ENCODE results near the gene HLA-DPA1.
"Not testable (repeated sequence)": the region's sequence is repeated elsewhere in the genome, so short reads cannot be mapped to it uniquely, and the experiment has no call there.

The HLA-DPA1 gene

DNA sequence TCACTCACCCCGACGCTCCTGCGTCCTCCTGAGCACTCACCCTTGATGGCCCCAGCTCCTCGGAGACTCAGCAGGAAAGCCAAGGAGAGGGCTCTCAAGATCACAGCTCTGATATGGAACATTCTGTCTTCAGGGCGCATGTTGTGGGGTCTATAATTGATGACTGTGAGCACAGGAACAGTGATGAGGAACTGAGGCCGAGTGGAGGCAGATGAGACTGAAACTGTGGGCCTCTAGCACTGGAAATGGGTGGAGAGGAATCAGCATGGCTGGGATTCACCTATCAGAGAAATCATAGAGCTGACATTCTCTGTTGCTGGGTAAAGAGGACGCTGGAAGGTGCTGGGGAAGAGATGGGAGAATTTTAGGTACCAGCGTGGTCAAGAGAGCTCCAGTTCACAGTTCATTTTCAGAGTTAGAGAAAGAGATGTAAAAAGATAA lies at the start of gene HLA-DPA1:
Gene HLA-DPA1 (minus strand): TSS at position 219 of the 441 bp plus-strand sequence.
- peak; percentile 22 for DNase-seq

DNA sequence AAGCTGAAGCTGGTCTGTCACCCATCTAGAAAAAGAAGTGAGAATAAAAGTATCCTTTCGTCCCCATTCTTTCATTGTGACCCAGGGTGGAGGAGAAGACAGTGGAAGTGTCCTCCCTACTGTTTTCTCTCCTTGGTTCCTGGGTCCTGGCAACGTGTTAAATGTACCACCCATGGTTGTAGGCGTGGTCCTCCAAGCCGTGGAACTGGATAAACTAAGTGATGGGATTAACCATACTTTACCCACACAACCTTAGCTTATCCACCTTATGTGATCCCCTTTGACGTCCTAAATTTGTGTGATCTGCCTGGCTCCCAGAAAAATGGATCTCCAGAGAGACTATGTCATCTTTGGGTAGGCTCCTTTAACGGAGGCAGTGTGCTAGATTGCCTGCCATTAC lies 49.7 kb upstream of the HLA-DPA1 start:
- DNase-seq: no peak

GRCh38 chr6:33120001-33120400 lies 46.6 kb upstream of the HLA-DPA1 start:
- no peak for DNase-seq

DNA sequence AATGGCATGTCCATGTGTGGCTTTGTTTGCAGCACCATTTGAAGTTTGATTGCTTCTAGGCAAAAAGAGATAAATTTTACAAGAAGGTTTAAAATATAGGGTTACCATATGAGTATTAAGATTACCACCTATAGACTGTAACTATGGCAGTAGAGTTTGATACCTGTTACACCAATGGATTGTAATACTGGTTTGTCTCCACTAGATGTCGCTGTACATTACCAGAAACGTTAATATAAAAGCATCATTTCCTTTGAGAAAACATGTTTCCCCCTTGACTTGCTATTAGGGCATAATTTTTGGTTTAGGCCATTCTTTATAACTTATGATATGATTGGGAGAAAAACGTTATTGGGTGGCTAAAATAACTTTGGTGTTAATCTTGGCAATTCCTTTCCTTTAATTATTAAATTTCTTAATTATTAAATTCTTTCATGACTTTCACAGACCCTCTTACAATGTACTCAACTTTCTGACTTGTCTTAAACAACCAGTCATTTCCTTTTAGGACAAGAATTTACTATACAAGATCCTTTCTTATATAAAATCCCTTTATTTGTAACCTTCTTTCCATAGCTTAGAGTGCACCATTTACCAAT lies 45.2 kb upstream of the HLA-DPA1 start:
- no peak for DNase-seq

GRCh38 chr6:33117811-33118277 lies 44.4 kb upstream of the HLA-DPA1 start:
- no peak for DNase-seq

- no peak for DNase-seq
Measured at GRCh38 chr6:33116841-33117711, 43.6 kb upstream of the HLA-DPA1 start.

DNA sequence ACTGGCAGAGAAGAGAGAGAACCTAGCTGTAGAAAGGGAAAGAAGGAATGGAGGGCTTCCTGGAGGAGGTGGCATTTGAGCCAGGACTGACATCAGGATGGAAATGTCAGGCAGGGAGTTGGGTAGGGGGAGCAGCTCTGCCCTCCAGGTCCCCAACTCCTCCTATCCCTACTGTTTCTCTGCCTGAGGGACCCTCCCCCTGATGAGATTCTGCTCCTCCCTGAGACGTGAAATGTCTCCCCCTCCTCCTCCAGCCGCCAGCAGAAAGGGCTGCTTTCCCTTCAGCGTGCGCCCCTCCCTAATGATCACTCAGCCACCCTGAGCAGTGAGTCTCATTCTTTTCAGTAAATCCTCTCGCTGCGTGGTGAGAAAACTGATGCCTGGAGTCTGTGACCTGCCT lies 43.0 kb upstream of the HLA-DPA1 start:
- no peak for DNase-seq

DNA sequence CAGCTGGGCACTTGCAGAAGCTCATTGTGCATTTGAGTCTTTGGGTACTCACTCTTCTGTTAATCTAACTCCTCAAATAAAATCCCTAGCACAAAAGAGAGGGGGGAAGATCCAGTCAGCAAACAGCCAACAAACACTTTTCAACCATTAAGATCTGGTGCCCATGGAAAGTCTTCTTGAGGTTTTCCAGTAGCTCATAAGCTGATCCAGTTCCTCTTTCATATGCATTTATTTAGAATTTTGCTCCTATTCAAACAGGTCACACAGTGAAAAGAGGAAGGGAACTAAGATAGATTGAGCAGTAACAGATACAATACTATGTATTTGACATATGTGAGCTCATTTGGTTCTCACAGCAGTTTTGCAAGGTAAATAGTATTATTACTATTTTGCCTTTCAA lies 41.0 kb upstream of the HLA-DPA1 start:
- no peak for DNase-seq

GRCh38 chr6:33113755-33114154 lies 40.3 kb upstream of the HLA-DPA1 start:
- no peak for DNase-seq

DNA sequence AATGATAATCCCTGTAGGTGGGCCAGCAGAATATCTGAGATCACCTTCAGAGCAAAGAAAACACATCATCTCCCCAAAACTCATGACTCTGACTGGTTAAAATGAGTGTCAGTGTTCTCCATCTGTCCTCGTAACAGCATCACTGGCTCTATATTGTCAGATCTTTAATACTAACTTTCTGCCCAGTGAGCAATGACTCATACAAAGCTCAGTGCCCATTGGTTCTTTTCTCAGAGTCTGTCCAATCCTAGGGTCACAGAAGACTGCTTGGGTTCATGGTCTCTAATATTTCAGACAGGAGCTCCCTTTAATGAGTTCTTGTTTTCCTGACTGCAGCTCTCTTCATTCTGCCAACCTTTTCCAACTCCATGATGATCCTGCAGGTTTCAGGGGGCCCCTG lies 38.7 kb upstream of the HLA-DPA1 start:
- DNase-seq: no peak

GRCh38 chr6:33108307-33108706 lies 34.9 kb upstream of the HLA-DPA1 start:
- DNase-seq: no peak

GRCh38 chr6:33107641-33108040 lies 34.2 kb upstream of the HLA-DPA1 start:
- DNase-seq: no peak

GRCh38 chr6:33105916-33106871 lies 32.7 kb upstream of the HLA-DPA1 start:
- DNase-seq: no peak

DNA sequence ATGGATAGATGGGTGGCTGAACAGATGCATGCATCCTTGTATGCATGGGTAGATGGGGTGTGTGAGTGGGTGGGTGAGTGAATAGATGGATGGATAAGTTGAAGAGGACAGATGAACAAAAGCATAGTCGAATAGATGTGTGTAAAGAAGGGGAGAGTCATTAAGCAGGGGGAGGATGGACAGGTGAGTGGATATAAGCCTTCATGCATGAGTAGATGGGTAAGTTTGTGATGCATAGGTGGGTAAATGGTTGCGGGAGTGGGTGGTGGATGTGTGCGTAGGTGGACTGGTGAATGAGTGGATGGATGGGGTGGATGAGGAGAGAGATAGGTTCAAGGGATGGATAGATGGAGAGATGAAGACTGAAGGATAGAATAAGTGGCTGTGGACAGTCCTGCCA lies 31.9 kb upstream of the HLA-DPA1 start:
- DNase-seq: no peak

GRCh38 chr6:33104887-33105286 lies 31.4 kb upstream of the HLA-DPA1 start:
- no peak for DNase-seq

GRCh38 chr6:33103776-33104175 lies 30.3 kb upstream of the HLA-DPA1 start:
- DNase-seq: no peak

GRCh38 chr6:33101121-33101737 lies 27.8 kb upstream of the HLA-DPA1 start:
- not testable (repeated sequence) for DNase-seq

GRCh38 chr6:33095681-33096080 lies 22.2 kb upstream of the HLA-DPA1 start:
- DNase-seq: no peak

DNA sequence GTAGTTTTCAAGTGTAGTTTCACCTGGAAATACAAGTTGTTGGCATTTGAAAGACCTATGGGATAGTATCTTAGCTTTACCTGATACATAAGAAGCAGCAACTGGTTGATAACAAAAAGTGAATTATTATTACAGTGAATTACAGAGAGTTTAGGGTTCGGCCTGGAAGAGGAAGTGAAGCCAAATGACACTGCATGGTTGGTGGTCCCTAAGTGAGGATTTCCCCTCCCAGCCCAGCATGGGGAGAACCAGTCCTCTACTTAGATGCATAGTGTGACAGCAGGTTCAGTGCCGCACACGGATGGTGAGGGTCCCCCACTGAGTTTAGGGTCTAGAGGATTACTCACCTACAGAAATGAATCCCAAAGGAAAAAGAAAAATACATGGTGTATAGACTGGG lies 20.4 kb upstream of the HLA-DPA1 start:
- no peak for DNase-seq

DNA sequence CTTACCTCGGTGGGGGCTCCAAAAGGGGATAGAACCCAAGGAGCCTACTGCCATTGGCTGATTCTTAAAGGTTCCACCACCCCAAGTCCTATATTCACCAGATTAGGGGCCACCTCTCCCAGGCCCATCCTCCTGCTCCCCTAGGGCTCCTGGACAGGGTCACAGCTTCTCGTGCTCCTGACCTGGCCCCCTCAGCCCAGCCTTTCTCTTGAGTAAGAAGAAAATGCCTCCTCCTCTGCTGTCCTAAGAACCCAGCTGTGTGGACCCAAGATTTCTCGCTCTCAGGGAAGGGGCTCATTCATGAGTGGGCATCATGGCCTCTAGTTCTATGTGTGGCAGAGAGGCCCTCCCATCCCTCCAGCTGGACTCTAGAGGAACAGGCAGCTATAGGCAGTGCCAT lies 18.9 kb upstream of the HLA-DPA1 start:
- DNase-seq: no peak

GRCh38 chr6:33091957-33092356 lies 18.5 kb upstream of the HLA-DPA1 start:
- peak; percentile 62 for DNase-seq

- no peak for DNase-seq
Measured at GRCh38 chr6:33088931-33089620, 15.6 kb upstream of the HLA-DPA1 start.
